GM18873 (cell line): ENCODE results near the gene DHODH.
"Not testable (repeated sequence)": the region's sequence is repeated elsewhere in the genome, so short reads cannot be mapped to it uniquely, and the experiment has no call there.

Experiments
- ATAC-seq: cut with Tn5 transposase; IDR thresholded peaks from one replicate; pipeline ENCODE4 v1.9.1; 2021; ENCODE audit warnings: mild to moderate bottlenecking, moderate library complexity, moderate number of reproducible peaks; ENCODE audit not compliant: unreplicated experiment, low FRiP score

The DHODH gene

GRCh38 chr16:72050769-72051464 lies 42.4 kb downstream of the DHODH start:
- no peak for ATAC-seq

GRCh38 chr16:72051818-72052217 lies 43.3 kb downstream of the DHODH start:
- ATAC-seq: no peak

- not testable (repeated sequence) for ATAC-seq
These were observed 45.8 kb downstream of the DHODH start, which contains the start of gene HP for GRCh38 chr16:72054254-72054847. Gene HP, plus strand, starts transcription at chr16:72054505. Its CDS starts 148 bp downstream, at chr16:72054653.

GRCh38 chr16:72055911-72056310 lies 47.4 kb downstream of the DHODH start:
- ATAC-seq: no peak

DNA sequence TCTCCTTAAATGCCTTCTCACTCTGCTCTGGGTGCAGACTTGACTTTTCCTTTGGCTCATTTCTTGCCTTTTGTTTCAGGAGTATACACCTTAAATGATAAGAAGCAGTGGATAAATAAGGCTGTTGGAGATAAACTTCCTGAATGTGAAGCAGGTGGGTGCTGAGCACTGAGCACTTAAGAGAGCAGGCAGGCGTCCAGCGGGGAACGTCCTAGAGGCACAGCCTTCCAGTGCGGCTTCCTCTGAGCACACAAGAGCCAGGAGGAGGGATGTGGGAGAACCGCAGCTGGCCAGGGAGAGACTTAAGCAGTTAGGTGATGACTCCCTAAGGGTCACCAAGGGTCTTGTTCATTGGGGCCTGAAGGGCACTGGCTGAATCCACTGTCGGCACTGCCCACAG lies 48.8 kb downstream of the DHODH start:
- ATAC-seq: not testable (repeated sequence)

DNA sequence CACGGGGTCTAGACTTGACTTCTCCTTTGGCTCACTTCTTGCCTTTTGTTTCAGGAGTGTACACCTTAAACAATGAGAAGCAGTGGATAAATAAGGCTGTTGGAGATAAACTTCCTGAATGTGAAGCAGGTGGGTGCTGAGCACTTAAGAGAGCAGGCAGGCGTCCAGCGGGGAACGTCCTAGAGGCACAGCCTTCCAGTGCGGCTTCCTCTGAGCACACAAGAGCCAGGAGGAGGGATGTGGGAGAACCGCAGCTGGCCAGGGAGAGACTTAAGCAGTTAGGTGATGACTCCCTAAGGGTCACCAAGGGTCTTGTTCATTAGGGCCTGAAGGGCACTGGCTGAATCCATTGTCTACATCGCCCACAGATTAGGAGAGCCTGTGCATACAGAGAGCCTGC lies 50.5 kb downstream of the DHODH start:
- not testable (repeated sequence) for ATAC-seq

GRCh38 chr16:72060405-72060804 lies 51.9 kb downstream of the DHODH start:
- ATAC-seq: no peak

DNA sequence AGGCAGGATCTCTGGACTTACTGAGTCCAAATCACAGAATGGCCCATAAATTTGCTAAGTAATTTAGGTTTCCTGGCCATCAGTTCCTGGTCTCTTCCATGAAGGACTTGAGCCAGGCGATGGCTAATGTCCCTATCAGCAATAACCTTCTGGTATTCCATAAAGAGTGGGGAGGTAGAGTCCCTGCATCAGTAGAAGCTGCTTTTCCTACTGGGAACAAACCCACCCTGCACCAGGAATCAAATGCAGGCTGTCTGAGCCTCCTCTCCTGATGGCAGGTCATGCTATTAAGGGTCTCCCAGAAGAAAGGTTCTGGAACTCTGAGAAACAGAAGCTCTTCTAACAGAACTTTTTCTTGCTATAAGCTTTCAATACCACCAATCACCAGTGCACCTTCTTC lies 53.0 kb downstream of the DHODH start:
- no peak for ATAC-seq

DNA sequence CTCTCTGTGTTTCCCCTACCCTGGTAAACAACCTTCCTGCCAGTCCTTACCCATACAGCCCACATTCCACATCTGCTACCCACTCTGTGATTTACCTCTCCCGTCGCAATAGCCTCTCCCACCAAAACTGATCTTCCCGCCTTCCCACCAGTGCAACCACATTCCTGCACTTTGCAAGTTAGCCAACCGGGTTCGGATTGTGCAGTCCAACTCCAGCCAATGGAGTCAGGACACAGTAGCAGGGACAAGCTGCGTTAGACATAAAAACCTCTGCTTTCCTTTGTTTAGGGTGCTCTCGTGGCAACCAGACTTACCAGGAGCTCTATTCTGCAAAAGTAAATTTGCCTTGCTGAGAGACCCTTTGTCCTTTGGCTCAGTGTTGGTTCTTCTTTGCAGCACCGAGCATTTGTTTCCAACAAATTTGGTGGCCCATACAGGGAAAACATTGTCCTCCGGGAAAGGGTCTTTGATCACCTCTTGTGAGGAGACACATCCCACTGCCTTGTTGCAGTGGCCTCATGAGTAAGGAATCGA lies 55.9 kb downstream of the DHODH start:
- ATAC-seq: no peak

GRCh38 chr16:72066747-72067146 lies 58.2 kb downstream of the DHODH start:
- ATAC-seq: no peak

DNA sequence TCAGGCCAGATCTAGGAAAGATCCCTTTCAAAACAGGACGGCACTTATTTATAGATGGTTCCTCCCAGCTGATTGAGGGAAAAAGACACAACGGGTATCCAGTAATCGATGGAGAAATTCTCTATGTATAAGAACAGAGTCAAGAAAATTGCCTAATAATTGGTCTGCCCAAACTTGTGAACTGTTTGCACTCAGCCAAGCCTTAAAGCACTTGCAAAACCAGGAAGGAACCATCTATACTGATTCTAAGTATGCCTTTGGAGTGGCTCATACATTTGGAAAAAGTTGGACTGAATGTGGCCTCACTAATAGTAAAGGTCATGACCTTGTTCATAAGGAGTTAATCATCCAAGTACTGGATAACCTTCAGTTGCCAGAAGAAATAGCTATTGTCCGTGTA lies 60.4 kb downstream of the DHODH start:
- ATAC-seq: no peak

GRCh38 chr16:72072514-72073342 lies 64.2 kb downstream of the DHODH start:
- no peak for ATAC-seq

DNA sequence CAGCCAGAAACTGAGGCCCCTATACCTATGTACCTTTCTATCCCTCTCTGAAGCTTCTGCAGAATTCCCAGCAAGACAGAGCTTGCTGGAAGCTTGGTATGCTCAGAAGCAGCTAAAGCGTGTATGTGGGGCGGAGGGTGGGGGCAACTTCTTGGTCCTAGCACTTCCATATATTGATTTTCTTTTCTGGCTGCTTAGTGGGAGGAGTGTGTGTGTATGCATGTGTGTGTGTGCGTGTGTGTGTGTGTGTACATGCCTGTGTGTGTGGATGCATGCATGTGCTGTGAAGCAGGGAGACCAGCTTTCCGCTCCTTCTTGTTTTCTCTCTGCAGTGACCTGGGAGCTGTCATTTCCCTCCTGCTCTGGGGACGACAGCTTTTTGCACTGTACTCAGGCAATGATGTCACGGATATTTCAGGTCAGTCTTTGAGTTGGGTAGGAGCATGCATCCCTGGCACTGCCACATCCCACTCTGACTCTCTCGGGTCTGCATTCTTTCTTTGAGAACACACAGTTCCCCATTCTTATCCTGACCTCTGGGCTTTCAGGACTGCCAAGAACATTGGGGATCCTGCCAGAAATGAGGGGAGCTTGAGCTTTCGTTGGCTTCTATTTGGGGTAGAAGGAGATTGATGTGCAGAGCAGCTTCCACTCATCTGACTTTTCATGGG lies 65.2 kb downstream of the DHODH start:
- ATAC-seq: no peak

DNA sequence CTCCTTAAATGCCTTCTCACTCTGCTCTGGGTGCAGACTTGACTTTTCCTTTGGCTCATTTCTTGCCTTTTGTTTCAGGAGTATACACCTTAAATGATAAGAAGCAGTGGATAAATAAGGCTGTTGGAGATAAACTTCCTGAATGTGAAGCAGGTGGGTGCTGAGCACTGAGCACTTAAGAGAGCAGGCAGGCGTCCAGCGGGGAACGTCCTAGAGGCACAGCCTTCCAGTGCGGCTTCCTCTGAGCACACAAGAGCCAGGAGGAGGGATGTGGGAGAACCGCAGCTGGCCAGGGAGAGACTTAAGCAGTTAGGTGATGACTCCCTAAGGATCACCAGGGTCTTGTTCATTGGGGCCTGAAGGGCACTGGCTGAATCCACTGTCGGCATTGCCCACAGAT lies 66.5 kb downstream of the DHODH start:
- not testable (repeated sequence) for ATAC-seq
